Thyroid gland (tissue), 4 donors: ENCODE results near the gene ACAP3. TPM values are rescaled to one million over a fixed set of nuclear protein-coding genes. Genes with fewer than 3 reads are reported as not detected.

ENCODE experiments used
- DNase-seq, 2 donors: peaks; one replicate each; pipeline ENCODE4 v3.0.0-alpha.2; 2019
- H3K27ac ChIP-seq, 3 donors: fragments of 200-600 bp; sonication (generic); 1 replicate in 2 of 3; 2 replicates in 1 of 3; pipeline ENCODE4 v1.5.1; 2016 to 2019; ENCODE audit warnings: mild to moderate bottlenecking in 1 of 3, moderate library complexity in 1 of 3
- H3K27me3 ChIP-seq: fragments of 200-600 bp; sonication (generic); one replicate; pipeline ENCODE4 v1.5.1; 2019
- H3K36me3 ChIP-seq, 2 donors: fragments of 200-600 bp; sonication (generic); one replicate each; pipeline ENCODE4 v1.5.1; 2016 to 2019
- H3K4me1 ChIP-seq, 2 donors: fragments of 200-600 bp; sonication (generic); one replicate each; pipeline ENCODE4 v1.5.1; 2017 to 2019
- H3K4me3 ChIP-seq, 3 donors: fragments of 200-600 bp; sonication (generic); replicated peaks in 1 of 3; 1 replicate in 2 of 3; 2 replicates in 1 of 3; pipeline ENCODE4 v1.5.1; 2016; ENCODE audit warnings: mild to moderate bottlenecking in 1 of 3
- H3K9me3 ChIP-seq: fragments of 200-600 bp; sonication (generic); one replicate; pipeline ENCODE4 v1.5.1; 2017
- POLR2A ChIP-seq, 2 donors: fragments of 450-650 bp; IDR thresholded peaks; one replicate each; pipeline ENCODE4 v1.6.1; 2017; ENCODE audit warnings: antibody characterized with exemption in 2 of 2, mild to moderate bottlenecking in 2 of 2, moderate library complexity in 1 of 2
- WGBS, 2 donors: methylation state at CpG; one replicate each; pipeline ENCODE4 v1.1.5; 2017; 5-methylcytosine and 5-hydroxymethylcytosine counted together
- intact Hi-C: fragments of 100-400 bp; cut with DNase I; formaldehyde crosslinking; loops from one replicate; pipeline ENCODE4 v1.15.1; 2023
- total RNA-seq, 4 donors: library from RNA; depleted of rRNA; stranded (reverse); fragments of >200 nt; gene quantifications; one replicate each; pipeline ENCODE4 v1.2.3, GENCODE V29; 2016
- TF ChIP-seq, protein P1 (sequence below), 6 experiments: fragments of 200-600 bp in 3 of 6; fragments of 450-650 bp in 3 of 6; sonication (generic) in 3 of 6; IDR thresholded peaks; one replicate each; pipeline ENCODE4 v1.5.1; 2016 to 2019; ENCODE audit warnings: antibody characterized with exemption in 6 of 6, mild to moderate bottlenecking in 2 of 6, inconsistent platforms in 1 of 6, moderate library complexity in 1 of 6

ACAP3 gene
- total RNA-seq, 4 donors from 2014 or later, result 31.6 to 51.2 (median 42.1) TPM

DNA sequence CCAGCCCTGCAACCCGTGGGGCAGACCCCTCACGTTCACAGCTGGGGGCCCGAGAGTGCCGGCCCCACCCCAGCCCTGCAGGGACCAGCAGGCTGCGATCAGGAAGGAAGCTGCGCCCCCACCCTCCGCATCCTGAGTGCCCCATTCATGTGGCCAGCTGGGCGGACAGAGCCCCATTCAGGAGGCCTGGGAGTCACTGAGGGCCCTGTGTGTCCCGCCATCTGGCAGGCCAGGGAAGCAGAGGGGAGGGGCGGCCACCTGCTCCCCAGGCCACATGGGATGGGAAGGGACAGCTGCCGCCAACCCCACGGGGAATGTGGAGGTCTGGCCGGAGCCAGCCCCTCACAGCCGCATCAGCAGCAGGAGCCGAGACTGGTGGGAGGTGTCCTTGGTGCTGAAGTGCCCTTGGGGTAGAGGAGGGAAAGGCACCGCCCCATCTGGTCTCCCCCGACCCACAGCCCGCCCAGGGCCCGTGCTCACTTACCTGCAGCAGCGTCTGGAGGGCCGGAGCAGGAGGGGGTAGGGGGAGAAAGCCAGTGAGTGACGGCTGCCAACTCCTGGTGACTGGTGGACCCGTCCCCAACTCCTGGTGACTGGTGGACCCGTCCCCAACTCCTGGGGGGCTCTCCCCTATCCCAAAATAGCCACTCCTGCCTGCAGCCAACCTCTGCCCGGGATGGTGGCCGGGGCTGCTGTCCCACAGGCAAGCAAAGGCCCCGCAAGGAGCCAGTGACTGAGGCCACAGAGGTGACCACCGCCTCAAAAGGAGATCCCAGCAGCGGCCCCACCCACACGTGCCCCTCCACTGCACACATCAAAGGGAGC is 8.7 kb downstream of the ACAP3 start:
- H3K27ac ChIP-seq, result no peak overlapping the region
- H3K4me1 ChIP-seq, result peaks cover 0 to under 1% of the 10 kb centered on the region in 2 donors
- H3K9me3 ChIP-seq, result no peaks in the 10 kb centered on the region
- DNase-seq, result no peak
- TF ChIP-seq POLR2A (IDR thresholded peaks at IDR 0.05), result no peak
- TF ChIP-seq, protein P1, sequence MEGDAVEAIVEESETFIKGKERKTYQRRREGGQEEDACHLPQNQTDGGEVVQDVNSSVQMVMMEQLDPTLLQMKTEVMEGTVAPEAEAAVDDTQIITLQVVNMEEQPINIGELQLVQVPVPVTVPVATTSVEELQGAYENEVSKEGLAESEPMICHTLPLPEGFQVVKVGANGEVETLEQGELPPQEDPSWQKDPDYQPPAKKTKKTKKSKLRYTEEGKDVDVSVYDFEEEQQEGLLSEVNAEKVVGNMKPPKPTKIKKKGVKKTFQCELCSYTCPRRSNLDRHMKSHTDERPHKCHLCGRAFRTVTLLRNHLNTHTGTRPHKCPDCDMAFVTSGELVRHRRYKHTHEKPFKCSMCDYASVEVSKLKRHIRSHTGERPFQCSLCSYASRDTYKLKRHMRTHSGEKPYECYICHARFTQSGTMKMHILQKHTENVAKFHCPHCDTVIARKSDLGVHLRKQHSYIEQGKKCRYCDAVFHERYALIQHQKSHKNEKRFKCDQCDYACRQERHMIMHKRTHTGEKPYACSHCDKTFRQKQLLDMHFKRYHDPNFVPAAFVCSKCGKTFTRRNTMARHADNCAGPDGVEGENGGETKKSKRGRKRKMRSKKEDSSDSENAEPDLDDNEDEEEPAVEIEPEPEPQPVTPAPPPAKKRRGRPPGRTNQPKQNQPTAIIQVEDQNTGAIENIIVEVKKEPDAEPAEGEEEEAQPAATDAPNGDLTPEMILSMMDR (IDR thresholded peaks at IDR 0.05), result no peak
- no peak overlapping the region for H3K4me3 ChIP-seq
- intact Hi-C loops, result loop anchor here (10.0 kb wide), 1 partner anchor 324 kb away; no protein-coding TSS in a partner anchor
- peaks cover 0 to 4% of the 10 kb centered on the region in 2 donors for H3K36me3 ChIP-seq
- 65 to 79% methylated on average over 7 to 14 of the region's 30 CpGs for WGBS, 2 donors
- H3K27me3 ChIP-seq, result no peaks in the 10 kb centered on the region

DNA sequence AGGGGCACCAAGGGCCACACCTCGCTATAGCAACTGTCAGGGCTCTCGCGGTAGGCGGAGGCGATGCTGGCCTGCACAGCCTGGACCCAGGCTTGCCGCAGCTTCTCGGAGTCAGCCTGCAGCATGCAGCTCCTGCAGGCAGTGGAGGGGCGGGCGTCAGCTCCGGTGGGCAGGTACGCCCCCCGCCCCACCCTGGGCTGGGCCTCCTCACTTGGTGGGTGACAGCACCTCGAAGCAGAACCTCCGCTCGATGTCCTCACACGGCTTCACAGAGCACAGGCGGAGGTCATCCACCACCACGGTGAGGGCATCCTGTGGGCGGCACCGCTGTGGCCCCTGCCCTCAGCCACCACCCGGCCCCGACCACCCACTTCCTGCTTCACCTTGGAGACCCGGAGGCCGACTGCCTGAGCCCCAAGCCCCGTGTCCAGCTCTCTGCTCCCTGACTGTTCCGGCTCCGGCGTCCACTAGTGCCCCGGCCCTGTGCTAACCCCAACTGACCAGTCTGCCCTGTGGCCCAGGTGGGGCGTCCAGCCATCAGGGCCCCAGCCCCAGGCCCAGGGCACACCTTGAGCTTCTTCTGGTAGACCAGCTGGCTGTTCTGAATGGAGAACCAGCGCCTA is 9.8 kb downstream of the ACAP3 start:
- peaks cover 0 to 4% of the 10 kb centered on the region in 2 donors for H3K36me3 ChIP-seq
- H3K9me3 ChIP-seq, result no peaks in the 10 kb centered on the region
- no peak overlapping the region for H3K4me3 ChIP-seq
- H3K4me1 ChIP-seq, result no peaks in the 10 kb centered on the region
- WGBS, 2 donors, result 96 to 97% methylated on average over 16 to 23 of the region's 31 CpGs
- H3K27ac ChIP-seq, result no peak overlapping the region
- H3K27me3 ChIP-seq, result no peaks in the 10 kb centered on the region
- TF ChIP-seq, protein P1 (IDR thresholded peaks at IDR 0.05), result no peak
- no peak for TF ChIP-seq POLR2A (IDR thresholded peaks at IDR 0.05)
- intact Hi-C loops, result loop anchor here (10.0 kb wide), 1 partner anchor 323 kb away; no protein-coding TSS in a partner anchor
- DNase-seq, result no peak

DNA sequence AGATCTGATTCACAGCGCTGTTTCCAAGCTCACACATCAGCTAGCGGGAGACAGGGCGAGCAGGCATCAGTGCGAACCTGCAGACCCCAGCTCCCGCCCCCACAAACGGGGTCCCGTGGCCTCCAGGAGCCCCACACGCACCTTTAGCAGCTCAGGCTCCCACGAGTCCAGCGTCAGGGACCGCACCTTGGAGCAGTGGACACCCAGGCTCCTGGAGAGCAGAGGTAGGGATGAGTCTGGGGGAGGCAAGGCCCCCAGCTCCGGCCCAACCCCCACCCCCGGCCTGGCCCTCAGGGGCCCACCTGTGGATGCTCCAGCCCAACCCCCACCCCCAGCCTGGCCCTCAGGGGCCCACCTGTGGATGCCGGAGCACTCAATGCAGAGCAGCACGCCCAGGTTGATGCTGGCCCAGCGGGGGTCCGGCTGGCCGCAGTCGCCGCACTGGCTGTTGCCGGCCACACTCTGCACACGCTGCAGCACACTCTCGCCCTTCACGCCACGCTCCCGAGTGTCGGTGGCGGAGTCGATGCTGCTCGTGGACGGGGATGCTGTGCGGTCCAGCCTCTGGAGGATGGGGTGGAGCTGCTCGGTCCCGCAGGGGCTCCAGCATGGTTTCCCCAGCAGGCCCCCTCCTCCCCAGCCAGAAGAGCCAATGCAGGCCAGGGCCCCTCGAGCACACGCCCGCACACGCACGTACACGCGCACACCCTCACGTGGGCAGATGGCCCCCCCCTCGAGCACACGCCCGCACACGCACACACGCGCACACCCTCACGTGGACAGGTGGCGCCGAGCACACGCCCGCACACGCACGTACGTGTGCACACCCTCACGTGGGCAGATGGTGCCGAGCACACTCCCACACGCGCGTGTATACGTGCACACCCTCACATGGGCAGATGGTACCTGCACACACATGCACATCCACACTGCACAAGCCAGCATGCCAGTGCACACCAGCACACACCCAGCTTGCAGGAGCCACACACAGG is 11.4 kb downstream of the ACAP3 start:
- 97 to 98% methylated on average over 45 to 52 of the region's 62 CpGs for WGBS, 2 donors
- Histone ChIP-seq H3K9me3 (no peaks in the 10 kb centered on the region), H3K27me3 (no peaks in the 10 kb centered on the region), H3K4me1 (peaks cover 3 to 4% of the 10 kb centered on the region in 2 donors), H3K36me3 (peaks cover 0 to 4% of the 10 kb centered on the region in 2 donors), H3K4me3 (no peak overlapping the region), H3K27ac (no peak overlapping the region)
- intact Hi-C loops, result loop anchor here (10.0 kb wide), 1 partner anchor 322 kb away; no protein-coding TSS in a partner anchor
- no peak for DNase-seq
- TF ChIP-seq POLR2A (IDR thresholded peaks at IDR 0.05), result no peak
- TF ChIP-seq, protein P1 (IDR thresholded peaks at IDR 0.05), result no peak

DNA sequence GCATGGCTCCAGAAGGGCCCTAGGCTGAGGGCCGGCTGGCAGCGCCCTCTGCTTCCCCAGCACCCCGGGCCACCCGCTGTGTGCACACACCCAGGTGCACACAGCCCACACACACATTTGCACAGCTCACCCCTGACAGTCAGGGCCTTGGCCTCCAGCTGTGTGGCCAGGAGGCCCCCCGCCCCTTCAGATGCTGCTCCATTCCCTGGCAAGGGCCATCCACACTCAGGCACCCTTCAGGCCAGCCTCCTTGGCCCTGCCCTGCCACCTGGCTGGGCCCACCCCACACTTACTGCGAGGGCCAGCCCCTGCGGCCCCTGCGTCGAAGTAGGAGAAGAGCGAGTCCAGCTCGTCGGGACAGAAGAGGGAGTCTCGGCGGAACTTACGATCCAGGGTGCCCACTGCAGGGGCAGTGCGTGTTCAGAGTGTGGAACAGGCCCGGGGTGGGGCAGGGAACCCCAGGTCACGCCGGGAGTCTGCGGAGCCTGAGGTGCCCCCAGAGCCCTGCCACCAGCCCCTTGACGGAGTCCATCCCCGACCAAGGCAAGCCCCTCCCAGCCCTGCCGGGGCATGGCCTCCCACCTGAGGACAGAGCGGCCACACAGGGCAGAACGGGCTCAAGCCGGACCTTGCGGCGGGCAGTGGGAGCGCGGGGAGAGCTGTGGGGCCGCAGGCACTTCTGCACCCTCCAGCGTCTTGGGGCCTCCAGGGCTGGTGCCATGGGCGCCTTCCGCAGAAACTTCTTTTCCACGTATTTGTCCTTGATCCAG is 12.4 kb downstream of the ACAP3 start:
- WGBS, 2 donors, result 94% methylated on average over 20 to 28 of the region's 35 CpGs
- peaks cover 6 to 9% of the 10 kb centered on the region in 2 donors for H3K4me1 ChIP-seq
- H3K9me3 ChIP-seq, result no peaks in the 10 kb centered on the region
- no peak overlapping the region for H3K4me3 ChIP-seq
- H3K27me3 ChIP-seq, result no peaks in the 10 kb centered on the region
- TF ChIP-seq, protein P1 (IDR thresholded peaks at IDR 0.05), result no peak
- TF ChIP-seq POLR2A (IDR thresholded peaks at IDR 0.05), result no peak
- no peak for DNase-seq
- H3K36me3 ChIP-seq, result peaks cover 0 to 4% of the 10 kb centered on the region in 2 donors
- intact Hi-C loops, result loop anchor here (10.0 kb wide), 1 partner anchor 321 kb away; no protein-coding TSS in a partner anchor
- no peak overlapping the region for H3K27ac ChIP-seq
